WTC11 (cell line): Measurements from ENCODE around the gene TRAPPC8.

Experiments
- ATF6 ChIP-seq: sonication (generic); formaldehyde crosslinking; IDR thresholded peaks from 2 replicates; pipeline ENCODE4 v1.8.1; 2023; ENCODE audit warnings: mild to moderate bottlenecking, missing genetic modification reagents
- CTCF ChIP-seq: fragments of 200-600 bp; IDR thresholded peaks from 2 replicates; pipeline ENCODE4 v1.8.0; 2022; ENCODE audit warnings: antibody characterized with exemption
- JUN ChIP-seq: sonication (generic); formaldehyde crosslinking; IDR thresholded peaks from 2 replicates; pipeline ENCODE4 v1.8.0; 2023; ENCODE audit warnings: mild to moderate bottlenecking, missing genetic modification reagents
- KAT7 ChIP-seq: sonication (generic); formaldehyde crosslinking; IDR thresholded peaks from 2 replicates; pipeline ENCODE4 v1.8.1; 2023; ENCODE audit warnings: missing genetic modification reagents, mild to moderate bottlenecking, borderline replicate concordance
- MAX ChIP-seq: sonication (generic); formaldehyde crosslinking; IDR thresholded peaks from 2 replicates; pipeline ENCODE4 v1.8.0; 2022; ENCODE audit warnings: mild to moderate bottlenecking, missing genetic modification reagents
- MYBL2 ChIP-seq: sonication (generic); formaldehyde crosslinking; IDR thresholded peaks from 2 replicates; pipeline ENCODE4 v1.8.1; 2023; ENCODE audit warnings: mild to moderate bottlenecking, moderate library complexity, missing genetic modification reagents
- NFE2L1 ChIP-seq: sonication (generic); formaldehyde crosslinking; IDR thresholded peaks from 2 replicates; pipeline ENCODE4 v1.8.1; 2023; ENCODE audit warnings: missing genetic modification reagents

- TF ChIP-seq KAT7 (CRISPR knock-in tag) (no peak), JUN (CRISPR knock-in tag) (no peak), CTCF (no peak), NFE2L1 (CRISPR knock-in tag) (no peak), ATF6 (CRISPR knock-in tag) (no peak), MAX (CRISPR knock-in tag) (no peak), MYBL2 (CRISPR knock-in tag) (no peak)
Measured at GRCh38 chr18:31965316-31965970, 22.5 kb upstream of the TRAPPC8 start.
